VCaP (cell line): ENCODE measurements around the gene COQ8A.

Source experiments
- H3K27ac ChIP-seq: fragments of 450-650 bp; 2 replicates; pipeline ENCODE4 v1.5.1; 2017
- CTCF ChIP-seq: fragments of 450-650 bp; conservative IDR thresholded peaks from 2 replicates; pipeline ENCODE4 v1.5.1; 2017; ENCODE audit warnings: mild to moderate bottlenecking, moderate library complexity

COQ8A gene

GRCh38 chr1:226940029-226940805 is at the start of gene COQ8A:
Gene COQ8A, plus strand, starts transcription at chr1:226940294. Its CDS starts 21,092 bp downstream, at chr1:226961386.
- TF ChIP-seq CTCF, result no peak
- H3K27ac ChIP-seq, result peak within 1 kb of the TSS; percentile 98

- no peak overlapping the region for H3K27ac ChIP-seq
- no peak for TF ChIP-seq CTCF
These were observed 49.6 kb upstream of the COQ8A start for GRCh38 chr1:226890331-226891108.

GRCh38 chr1:226891346-226891745 is 48.7 kb upstream of the COQ8A start:
- no peak overlapping the region for H3K27ac ChIP-seq
- TF ChIP-seq CTCF, result no peak

GRCh38 chr1:226891846-226892523 is 48.1 kb upstream of the COQ8A start:
- no peak overlapping the region for H3K27ac ChIP-seq
- no peak for TF ChIP-seq CTCF

- TF ChIP-seq CTCF, result no peak
- H3K27ac ChIP-seq, result no peak overlapping the region
These were observed 47.6 kb upstream of the COQ8A start for GRCh38 chr1:226892524-226892875.

GRCh38 chr1:226893936-226894335 is 46.2 kb upstream of the COQ8A start:
- TF ChIP-seq CTCF, result no peak
- no peak overlapping the region; the same call in 1 of the 2 replicates for H3K27ac ChIP-seq

GRCh38 chr1:226894826-226895225 is 45.3 kb upstream of the COQ8A start:
- TF ChIP-seq CTCF, result no peak
- peak overlapping the region; percentile 70 for H3K27ac ChIP-seq
